ENCODE data around the gene PLPP6.

The PLPP6 gene

GRCh38 chr9:4662989-4663792 lies 1.1 kb downstream of the PLPP6 start:
- DNase-seq: peak; percentile 69

DNA sequence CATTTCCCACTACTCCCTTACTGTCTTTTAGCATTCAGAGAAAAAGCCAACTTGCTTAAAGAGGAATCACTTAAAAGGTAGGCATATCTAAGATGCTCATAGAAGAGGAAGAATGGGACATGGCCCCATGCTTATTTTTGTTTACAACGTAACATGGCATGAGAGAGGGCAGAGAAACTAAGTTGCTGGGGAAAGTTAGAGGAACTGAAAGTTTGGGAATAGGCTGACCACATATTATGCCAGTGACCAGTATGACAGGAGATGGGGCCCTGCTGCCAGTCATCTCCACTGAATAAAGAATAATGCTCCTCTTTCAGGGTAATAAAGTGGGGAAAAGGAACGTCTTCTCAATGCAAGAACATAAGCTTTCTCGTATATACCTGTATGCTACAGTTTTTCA lies 1.9 kb downstream of the PLPP6 start:
- no peak for DNase-seq

DNA sequence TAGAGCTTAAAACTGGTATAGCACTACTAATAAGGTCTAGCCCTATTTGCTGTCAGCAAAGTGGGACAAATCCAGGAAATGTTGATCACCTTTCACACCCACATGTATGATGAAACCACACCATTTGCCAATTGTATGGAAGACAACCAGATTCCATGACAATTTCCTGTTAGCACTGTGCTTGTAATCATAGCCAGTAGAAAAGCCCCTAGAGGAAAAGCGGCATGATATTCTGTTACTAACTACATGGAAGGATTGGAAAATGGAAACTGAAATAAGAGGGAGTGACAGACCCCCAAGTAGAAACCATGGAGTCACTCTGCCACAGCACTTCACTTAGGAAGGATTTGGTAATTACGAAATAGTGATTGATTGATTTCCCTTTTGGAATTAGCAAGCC lies 3.3 kb downstream of the PLPP6 start:
- DNase-seq: peak; percentile 39

DNA sequence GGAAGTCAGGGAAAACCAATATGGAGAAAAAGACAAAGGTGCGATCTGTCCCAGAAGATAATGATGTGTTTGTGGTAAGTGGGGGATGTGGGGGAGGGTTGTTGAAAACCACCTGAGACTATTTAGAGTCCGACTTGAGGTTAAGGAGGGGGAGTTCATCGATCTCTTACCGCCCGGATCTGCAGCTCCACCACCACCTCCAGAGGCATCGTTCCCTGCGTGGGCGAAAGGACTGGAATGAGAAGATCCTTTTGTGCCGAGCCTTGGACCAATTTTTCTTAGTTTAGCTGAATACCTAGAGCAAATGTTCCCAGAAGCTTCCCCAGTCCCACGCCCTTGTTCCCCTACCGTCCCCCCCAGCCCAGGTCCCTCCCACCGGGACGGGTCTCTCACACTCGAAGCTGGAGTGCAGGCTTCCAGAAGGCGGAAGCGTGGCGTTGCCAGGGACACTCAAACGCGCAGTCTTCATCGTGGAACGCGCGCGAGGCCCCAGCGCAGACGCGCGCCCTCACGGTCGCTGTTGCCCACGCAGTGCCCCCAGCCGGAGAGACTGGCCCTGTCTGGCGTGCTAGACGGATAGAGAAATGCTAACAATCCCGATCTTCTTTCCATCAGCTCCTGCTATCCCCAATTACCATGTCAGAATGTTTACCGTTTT lies 4.1 kb downstream of the PLPP6 start, which contains the start of gene SPATA6L:
Gene SPATA6L, minus strand, starts transcription at position 439 of the 658 bp plus-strand sequence. Its CDS starts 230 bp downstream, at position 209.
- DNase-seq: peak; percentile 80

GRCh38 chr9:4667681-4668080 lies 5.6 kb downstream of the PLPP6 start:
- no peak for DNase-seq

GRCh38 chr9:4668604-4669003 lies 6.5 kb downstream of the PLPP6 start:
- no peak for DNase-seq

- no peak for DNase-seq
Observed at GRCh38 chr9:4669890-4670289, 7.8 kb downstream of the PLPP6 start.

- no peak for DNase-seq
Observed at GRCh38 chr9:4670591-4670990, 8.5 kb downstream of the PLPP6 start.

GRCh38 chr9:4671737-4672136 lies 9.6 kb downstream of the PLPP6 start:
- no peak for DNase-seq

DNA sequence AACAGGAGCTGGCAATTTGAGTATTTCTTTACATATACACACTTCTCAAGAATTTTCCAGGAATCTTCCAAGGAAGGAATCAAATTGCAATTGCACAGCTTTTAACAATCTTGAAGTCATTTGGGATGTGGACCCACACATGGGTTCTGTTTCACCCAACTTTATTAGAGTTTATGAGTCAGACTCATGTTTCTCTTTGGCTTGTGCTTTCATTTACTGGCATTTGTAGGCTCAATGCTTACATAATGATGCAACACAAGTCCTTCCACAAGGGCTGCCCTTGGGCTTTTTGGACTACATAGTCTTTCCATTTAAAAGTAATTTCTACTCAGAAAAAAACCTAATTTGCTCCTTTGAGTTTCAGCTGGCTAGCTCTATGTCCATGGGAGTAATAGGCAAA lies 12.7 kb downstream of the PLPP6 start:
- DNase-seq: no peak

- DNase-seq: no peak
Observed at GRCh38 chr9:4677392-4677791, 15.3 kb downstream of the PLPP6 start.

- peak; percentile 51 for DNase-seq
Observed at GRCh38 chr9:4678679-4679267, 16.7 kb downstream of the PLPP6 start.

DNA sequence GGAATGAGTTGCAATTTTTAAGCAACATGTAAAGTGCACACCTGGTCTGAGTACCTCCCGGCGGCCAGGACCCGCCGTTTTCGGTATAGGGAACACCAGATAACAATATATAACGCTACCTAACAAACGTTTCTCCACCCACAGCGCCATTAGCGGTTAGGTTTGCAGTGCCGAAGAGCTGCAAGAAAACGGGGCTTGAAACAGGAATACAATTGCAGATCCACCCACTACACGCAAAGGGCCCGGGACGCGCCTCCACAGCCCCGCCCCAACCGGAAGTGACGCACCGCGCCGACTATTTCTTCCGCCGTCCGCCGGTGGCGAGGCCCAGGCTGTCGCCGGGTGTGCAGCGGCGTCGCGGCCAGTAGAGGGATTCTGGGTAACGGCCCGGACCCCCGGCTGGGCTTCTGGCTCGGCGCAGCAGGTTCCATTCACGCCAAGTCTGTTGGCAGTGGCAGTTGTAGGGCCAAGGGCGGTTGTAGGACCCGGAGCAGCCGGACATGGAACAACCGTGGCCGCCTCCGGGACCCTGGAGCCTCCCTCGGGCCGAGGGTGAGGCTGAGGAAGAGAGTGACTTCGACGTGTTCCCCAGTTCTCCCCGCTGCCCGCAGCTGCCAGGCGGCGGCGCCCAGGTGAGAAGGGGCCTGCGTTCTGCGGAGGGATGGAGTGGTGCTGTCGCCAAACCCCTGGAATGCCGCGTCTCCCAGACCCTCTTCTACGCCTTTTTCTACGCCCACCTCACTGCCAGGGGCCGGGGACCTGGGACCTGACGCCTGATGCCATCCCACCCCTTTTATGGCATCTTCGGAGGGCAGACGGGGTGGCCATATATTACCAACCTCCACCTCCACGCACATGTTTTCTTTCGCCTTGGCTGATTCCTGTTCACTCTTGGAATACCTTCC lies 17.4 kb downstream of the PLPP6 start, which contains the start of gene CDC37L1:
Gene CDC37L1, plus strand, starts transcription at position 302 of the 905 bp plus-strand sequence. Its CDS starts 199 bp downstream, at position 501.
- peak; percentile 89 for DNase-seq

DNA sequence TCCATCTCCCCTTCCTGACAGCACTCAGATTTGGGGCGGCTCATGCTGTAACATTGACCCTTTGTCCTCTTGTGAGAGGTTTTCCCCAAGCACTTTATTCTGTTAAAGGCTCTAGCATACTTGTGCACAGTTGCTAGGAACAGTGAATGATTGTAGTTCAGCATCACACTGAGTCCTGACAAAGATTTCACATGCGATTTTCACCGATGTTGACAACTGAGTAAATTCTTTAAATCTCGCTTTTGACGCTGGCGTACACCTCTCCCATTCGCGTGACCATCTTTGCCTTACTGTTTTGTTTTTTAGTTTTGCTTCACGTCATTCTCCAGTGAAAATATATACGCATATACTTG lies 18.1 kb downstream of the PLPP6 start:
- DNase-seq: peak; percentile 19

GRCh38 chr9:4680750-4681149 lies 18.7 kb downstream of the PLPP6 start:
- DNase-seq: no peak

DNA sequence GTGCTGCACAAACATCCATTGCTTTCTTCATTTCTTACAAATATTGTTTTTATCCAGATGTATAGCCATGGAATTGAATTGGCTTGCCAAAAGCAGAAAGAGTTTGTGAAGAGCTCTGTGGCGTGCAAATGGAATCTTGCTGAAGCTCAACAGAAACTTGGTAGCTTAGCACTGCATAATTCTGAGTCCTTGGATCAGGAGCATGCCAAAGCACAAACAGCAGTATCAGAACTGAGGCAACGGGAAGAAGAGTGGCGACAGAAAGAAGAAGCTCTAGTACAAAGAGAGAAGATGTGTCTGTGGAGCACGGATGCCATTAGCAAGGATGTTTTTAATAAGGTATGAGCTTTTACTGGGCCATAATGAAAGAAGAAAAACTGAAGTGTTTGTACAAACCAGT lies 22.7 kb downstream of the PLPP6 start:
- DNase-seq: no peak

DNA sequence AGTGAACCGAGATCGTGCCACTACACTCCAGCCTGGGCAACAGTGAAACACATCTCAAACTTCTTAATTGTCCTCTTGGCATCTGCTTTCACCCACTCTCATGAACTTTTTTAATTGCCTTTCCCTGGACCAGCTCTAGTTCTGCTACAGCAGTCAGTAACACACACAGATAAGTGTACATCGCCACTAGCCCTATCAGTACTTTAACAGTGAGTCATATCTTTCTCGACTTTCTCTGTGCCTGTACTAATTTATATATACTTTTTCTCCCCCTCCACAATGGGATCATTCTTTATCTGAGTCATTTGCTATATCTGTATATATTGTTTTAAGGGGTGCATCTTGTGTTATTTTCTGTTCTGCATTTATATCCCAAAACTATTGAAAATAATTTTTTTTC lies 24.0 kb downstream of the PLPP6 start:
- no peak for DNase-seq

DNA sequence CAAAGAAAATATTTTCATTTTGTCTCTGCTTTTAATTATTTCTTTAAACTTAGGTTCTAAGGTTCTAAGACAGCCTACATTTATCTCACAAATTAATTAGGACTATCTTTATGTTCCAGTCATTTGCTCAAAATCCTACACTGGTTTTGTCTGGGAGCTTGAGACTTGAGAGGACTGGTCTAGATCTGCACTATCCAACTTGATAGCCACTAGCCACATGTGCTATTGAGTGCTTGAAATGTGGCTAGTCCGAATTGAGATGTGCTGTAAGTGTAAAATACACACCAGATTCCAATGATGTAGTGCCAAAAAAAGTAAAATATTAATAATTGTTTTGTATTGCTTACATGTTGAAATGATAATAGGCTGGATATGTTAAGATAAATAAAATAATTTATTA lies 24.5 kb downstream of the PLPP6 start:
- DNase-seq: no peak

GRCh38 chr9:4689021-4689420 lies 26.9 kb downstream of the PLPP6 start:
- no peak for DNase-seq

GRCh38 chr9:4689687-4690104 lies 27.6 kb downstream of the PLPP6 start:
- DNase-seq: no peak

GRCh38 chr9:4690144-4690543 lies 28.1 kb downstream of the PLPP6 start:
- DNase-seq: no peak

DNA sequence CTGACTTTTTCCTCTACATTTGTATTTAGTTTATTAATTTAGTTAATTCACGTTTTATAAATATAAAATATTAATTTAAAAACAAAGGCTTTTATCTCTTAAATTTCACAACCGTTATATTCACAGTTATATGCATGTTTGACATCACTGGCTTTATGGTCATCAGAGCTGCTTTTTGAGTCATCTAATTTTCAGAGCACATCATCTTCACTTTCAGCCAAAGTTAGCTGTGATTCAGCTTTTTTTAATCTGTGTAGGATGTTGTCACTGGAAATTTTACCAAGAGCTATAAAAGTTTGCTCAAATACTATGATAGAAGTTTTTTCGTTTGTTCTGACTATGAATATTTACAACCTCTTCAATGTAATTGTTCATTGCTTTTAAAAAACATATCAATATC lies 29.7 kb downstream of the PLPP6 start:
- no peak for DNase-seq

DNA sequence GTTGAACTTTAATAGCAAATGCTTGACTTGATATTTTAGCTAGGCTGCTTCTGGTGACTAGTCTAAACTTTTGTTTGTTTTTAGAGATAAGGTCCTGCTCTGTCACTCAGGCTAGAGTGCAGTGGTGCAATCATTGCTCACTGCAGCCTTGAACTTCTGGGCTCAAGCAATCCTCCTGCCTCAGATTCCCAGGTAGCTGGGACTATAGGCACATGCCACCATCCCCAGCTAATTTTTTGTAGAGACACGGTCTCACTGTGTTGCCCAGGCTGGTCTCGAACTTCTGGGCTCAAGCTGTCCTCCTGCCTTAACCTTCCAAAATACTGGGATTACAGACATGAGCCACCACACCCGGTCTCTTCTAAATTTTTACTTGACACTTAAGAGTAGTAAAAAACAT lies 38.0 kb downstream of the PLPP6 start:
- no peak for DNase-seq
